GM23338 (cell line): ENCODE results near the gene FGFRL1. TPM values are rescaled to one million over a fixed set of nuclear protein-coding genes. Genes with fewer than 3 reads are reported as not detected.

Source experiments
- CREB1 ChIP-seq: fragments of 250-450 bp; sonication (Bioruptor Pico); IDR thresholded peaks from 2 replicates; pipeline ENCODE4 v1.5.0; 2020; ENCODE audit warnings: low read depth, mild to moderate bottlenecking, moderate library complexity
- POLR2AphosphoS5 ChIP-seq: IDR thresholded peaks from 2 replicates; pipeline ENCODE4 v1.6.1; 2016; ENCODE audit warnings: antibody characterized with exemption, low read depth
- ZNF331 ChIP-seq: fragments of 250-450 bp; sonication (Bioruptor Pico); IDR thresholded peaks from 2 replicates; pipeline ENCODE4 v1.5.0; 2020; ENCODE audit warnings: low read depth, mild to moderate bottlenecking, moderate library complexity
- polyA plus RNA-seq: library from polyadenylated mRNA; unstranded; fragments of >200 nt; fragmentation: Nextera tagmentation; extraction: Ambion mirVana; gene quantifications from 2 replicates; pipeline ENCODE4 v1.2.1, GENCODE V29; 2016
- total RNA-seq: library from RNA; depleted of rRNA; stranded (reverse); fragments of >200 nt; shearing (Covaris generic); gene quantifications from 2 replicates; pipeline ENCODE4 v1.2.3, GENCODE V29; 2014
- TF ChIP-seq, protein P1 (sequence below): fragments of 250-450 bp; sonication (Bioruptor Pico); IDR thresholded peaks from 2 replicates; pipeline ENCODE4 v1.5.0; 2020; ENCODE audit warnings: mild to moderate bottlenecking, moderate library complexity
- TF ChIP-seq, protein P2 (sequence below), 2 experiments: fragments of 200-600 bp in 1 of 2; sonication (generic) in 1 of 2; conservative IDR thresholded peaks; 2 replicates each; pipeline versions ENCODE4 v1.5.1 to v1.6.1; 2016 to 2017; ENCODE audit warnings: antibody characterized with exemption in 2 of 2, low read depth in 2 of 2, mild to moderate bottlenecking in 2 of 2, moderate library complexity in 1 of 2
- TF ChIP-seq, protein P3 (sequence below): IDR thresholded peaks from 2 replicates; pipeline ENCODE4 v1.6.1; 2016; ENCODE audit warnings: antibody characterized with exemption

FGFRL1 gene
- total and polyA plus RNA-seq, 2 experiments from 2014 or later = 7.0 to 35.8 TPM

DNA sequence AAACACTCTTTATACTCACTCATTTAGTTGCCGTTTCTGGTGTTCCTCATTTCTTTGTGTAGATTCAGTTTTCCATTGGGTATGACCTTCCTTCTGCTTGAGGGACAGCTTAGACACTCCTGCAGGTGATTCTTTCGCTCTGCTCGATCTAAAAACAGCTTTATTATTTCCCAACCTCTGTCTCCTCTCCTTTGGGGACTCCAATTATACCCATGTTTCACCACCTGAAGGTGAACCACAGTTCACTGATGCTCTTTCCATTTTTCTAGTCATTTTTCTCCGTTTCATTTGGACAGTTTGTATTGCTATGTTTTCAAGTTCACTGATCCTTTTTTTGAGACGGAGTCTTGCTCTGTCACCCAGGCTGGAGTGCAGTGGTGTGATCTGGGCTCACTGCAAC, 4.6 kb upstream of the FGFRL1 start (continued):
- TF ChIP-seq, protein P1, sequence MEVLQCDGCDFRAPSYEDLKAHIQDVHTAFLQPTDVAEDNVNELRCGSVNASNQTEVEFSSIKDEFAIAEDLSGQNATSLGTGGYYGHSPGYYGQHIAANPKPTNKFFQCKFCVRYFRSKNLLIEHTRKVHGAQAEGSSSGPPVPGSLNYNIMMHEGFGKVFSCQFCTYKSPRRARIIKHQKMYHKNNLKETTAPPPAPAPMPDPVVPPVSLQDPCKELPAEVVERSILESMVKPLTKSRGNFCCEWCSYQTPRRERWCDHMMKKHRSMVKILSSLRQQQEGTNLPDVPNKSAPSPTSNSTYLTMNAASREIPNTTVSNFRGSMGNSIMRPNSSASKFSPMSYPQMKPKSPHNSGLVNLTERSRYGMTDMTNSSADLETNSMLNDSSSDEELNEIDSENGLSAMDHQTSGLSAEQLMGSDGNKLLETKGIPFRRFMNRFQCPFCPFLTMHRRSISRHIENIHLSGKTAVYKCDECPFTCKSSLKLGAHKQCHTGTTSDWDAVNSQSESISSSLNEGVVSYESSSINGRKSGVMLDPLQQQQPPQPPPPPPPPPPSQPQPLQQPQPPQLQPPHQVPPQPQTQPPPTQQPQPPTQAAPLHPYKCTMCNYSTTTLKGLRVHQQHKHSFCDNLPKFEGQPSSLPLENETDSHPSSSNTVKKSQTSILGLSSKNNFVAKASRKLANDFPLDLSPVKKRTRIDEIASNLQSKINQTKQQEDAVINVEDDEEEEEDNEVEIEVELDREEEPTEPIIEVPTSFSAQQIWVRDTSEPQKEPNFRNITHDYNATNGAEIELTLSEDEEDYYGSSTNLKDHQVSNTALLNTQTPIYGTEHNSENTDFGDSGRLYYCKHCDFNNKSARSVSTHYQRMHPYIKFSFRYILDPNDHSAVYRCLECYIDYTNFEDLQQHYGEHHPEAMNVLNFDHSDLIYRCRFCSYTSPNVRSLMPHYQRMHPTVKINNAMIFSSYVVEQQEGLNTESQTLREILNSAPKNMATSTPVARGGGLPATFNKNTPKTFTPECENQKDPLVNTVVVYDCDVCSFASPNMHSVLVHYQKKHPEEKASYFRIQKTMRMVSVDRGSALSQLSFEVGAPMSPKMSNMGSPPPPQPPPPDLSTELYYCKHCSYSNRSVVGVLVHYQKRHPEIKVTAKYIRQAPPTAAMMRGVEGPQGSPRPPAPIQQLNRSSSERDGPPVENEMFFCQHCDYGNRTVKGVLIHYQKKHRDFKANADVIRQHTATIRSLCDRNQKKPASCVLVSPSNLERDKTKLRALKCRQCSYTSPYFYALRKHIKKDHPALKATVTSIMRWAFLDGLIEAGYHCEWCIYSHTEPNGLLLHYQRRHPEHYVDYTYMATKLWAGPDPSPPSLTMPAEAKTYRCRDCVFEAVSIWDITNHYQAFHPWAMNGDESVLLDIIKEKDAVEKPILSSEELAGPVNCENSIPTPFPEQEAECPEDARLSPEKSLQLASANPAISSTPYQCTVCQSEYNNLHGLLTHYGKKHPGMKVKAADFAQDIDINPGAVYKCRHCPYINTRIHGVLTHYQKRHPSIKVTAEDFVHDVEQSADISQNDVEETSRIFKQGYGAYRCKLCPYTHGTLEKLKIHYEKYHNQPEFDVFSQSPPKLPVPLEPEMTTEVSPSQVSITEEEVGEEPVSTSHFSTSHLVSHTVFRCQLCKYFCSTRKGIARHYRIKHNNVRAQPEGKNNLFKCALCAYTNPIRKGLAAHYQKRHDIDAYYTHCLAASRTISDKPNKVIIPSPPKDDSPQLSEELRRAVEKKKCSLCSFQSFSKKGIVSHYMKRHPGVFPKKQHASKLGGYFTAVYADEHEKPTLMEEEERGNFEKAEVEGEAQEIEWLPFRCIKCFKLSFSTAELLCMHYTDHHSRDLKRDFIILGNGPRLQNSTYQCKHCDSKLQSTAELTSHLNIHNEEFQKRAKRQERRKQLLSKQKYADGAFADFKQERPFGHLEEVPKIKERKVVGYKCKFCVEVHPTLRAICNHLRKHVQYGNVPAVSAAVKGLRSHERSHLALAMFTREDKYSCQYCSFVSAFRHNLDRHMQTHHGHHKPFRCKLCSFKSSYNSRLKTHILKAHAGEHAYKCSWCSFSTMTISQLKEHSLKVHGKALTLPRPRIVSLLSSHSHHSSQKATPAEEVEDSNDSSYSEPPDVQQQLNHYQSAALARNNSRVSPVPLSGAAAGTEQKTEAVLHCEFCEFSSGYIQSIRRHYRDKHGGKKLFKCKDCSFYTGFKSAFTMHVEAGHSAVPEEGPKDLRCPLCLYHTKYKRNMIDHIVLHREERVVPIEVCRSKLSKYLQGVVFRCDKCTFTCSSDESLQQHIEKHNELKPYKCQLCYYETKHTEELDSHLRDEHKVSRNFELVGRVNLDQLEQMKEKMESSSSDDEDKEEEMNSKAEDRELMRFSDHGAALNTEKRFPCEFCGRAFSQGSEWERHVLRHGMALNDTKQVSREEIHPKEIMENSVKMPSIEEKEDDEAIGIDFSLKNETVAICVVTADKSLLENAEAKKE (CRISPR knock-in tag) = no peak
- TF ChIP-seq ZNF331 = no peak
- no peak for TF ChIP-seq CREB1 (CRISPR knock-in tag)
- no peak for TF ChIP-seq POLR2AphosphoS5
- TF ChIP-seq, protein P2, sequence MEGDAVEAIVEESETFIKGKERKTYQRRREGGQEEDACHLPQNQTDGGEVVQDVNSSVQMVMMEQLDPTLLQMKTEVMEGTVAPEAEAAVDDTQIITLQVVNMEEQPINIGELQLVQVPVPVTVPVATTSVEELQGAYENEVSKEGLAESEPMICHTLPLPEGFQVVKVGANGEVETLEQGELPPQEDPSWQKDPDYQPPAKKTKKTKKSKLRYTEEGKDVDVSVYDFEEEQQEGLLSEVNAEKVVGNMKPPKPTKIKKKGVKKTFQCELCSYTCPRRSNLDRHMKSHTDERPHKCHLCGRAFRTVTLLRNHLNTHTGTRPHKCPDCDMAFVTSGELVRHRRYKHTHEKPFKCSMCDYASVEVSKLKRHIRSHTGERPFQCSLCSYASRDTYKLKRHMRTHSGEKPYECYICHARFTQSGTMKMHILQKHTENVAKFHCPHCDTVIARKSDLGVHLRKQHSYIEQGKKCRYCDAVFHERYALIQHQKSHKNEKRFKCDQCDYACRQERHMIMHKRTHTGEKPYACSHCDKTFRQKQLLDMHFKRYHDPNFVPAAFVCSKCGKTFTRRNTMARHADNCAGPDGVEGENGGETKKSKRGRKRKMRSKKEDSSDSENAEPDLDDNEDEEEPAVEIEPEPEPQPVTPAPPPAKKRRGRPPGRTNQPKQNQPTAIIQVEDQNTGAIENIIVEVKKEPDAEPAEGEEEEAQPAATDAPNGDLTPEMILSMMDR (conservative IDR thresholded peaks at IDR 0.05; ENCODE audit: low read depth in 2 of 2) = no peak
- TF ChIP-seq, protein P3, sequence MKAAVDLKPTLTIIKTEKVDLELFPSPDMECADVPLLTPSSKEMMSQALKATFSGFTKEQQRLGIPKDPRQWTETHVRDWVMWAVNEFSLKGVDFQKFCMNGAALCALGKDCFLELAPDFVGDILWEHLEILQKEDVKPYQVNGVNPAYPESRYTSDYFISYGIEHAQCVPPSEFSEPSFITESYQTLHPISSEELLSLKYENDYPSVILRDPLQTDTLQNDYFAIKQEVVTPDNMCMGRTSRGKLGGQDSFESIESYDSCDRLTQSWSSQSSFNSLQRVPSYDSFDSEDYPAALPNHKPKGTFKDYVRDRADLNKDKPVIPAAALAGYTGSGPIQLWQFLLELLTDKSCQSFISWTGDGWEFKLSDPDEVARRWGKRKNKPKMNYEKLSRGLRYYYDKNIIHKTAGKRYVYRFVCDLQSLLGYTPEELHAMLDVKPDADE = no peak
